ENCODE data around the gene LPCAT1. TPM values are rescaled to one million over a fixed set of nuclear protein-coding genes. Genes with fewer than 3 reads are reported as not detected.

The LPCAT1 gene
- total RNA-seq, 1 experiment from 2014 or later: 75.0 TPM

- Histone ChIP-seq H3K9me3 (ENCODE audit: control insufficient read depth in 1 of 2, insufficient read depth in 1 of 2, low read depth in 1 of 2, low read length in 2 of 2) (peaks cover 0 to 3% of the 10 kb centered on the region in 2 experiments; a peak in 1 of 4 replicates), H3K79me2 (ENCODE audit: insufficient read depth, low read length) (no peaks in the 10 kb centered on the region), H3K4me3 (replicated peaks in 1 of 2; ENCODE audit: low read depth in 1 of 2, low read length in 2 of 2) (no peak overlapping the region), H3K36me3 (ENCODE audit: control insufficient read depth in 1 of 2, insufficient read depth in 2 of 2, low read length in 2 of 2) (peaks cover 14 to 37% of the 10 kb centered on the region in 2 experiments; a peak in 3 of 4 replicates), H3K27me3 (ENCODE audit: insufficient read depth, low read length) (no peaks in the 10 kb centered on the region), H3K9me2 (ENCODE audit: insufficient read depth) (no peaks in the 10 kb centered on the region), H3K27ac (ENCODE audit: low read depth, low read length) (no peak overlapping the region), H3K4me2 (ENCODE audit: low read length) (no peak overlapping the region), H3K9ac (ENCODE audit: low read length) (no peak overlapping the region), H4K20me1 (ENCODE audit: insufficient read depth) (no peaks in the 10 kb centered on the region), H2AFZ (ENCODE audit: low read depth, low read length, poor library complexity, severe bottlenecking) (no peak overlapping the region), H3K4me1 (ENCODE audit: control insufficient read depth in 1 of 2, insufficient read depth in 2 of 2, low read length in 2 of 2) (no peaks in the 10 kb centered on the region)
- DNase-seq (ENCODE audit: low read depth, low spot score) (no peak), ATAC-seq (no peak)
- ChIA-PET POLR2A (no interaction called here), RAD21 (ENCODE audit: low non-redundant PET in 1 of 2, low total read pairs in 2 of 2, uncharacterized antibody in 2 of 2, unreplicated experiment in 2 of 2) (no interaction called here), CTCF (interaction anchor here (1.8 kb wide), 1 partner anchor 178 kb away, joined by 4 read pairs; no protein-coding TSS in a partner anchor)
- TF ChIP-seq REST (IDR thresholded peaks at IDR 0.05; ENCODE audit: low read depth) (no peak), SP1 (IDR thresholded peaks at IDR 0.05; ENCODE audit: low read depth) (no peak), ZFX (IDR thresholded peaks at IDR 0.05) (no peak), SIN3A (IDR thresholded peaks at IDR 0.05; ENCODE audit: low read depth) (no peak), ELF1 (IDR thresholded peaks at IDR 0.05; ENCODE audit: borderline replicate concordance, low read depth) (no peak), CTCF (IDR thresholded peaks at IDR 0.05 in 2 of 3, conservative IDR thresholded peaks at IDR 0.05 in 1 of 3; ENCODE audit: borderline replicate concordance in 1 of 3, insufficient read depth in 1 of 3, low read depth in 2 of 3, low read length in 2 of 3) (no peak), EGR1 (IDR thresholded peaks at IDR 0.05; ENCODE audit: low read depth) (no peak), FOSL1 (IDR thresholded peaks at IDR 0.05; ENCODE audit: low read depth) (no peak)
- BruUV-seq (replicated peaks): no TSS peak
- intact Hi-C loops (cut with micrococcal nuclease): no loop called here
Measured at GRCh38 chr5:1466631-1467265, 57.0 kb downstream of the LPCAT1 start.

All from HCT116 (cell line).